Left ventricle myocardium inferior (tissue), 1 donor: ENCODE results near the gene HECTD4. TPM values are rescaled to one million over a fixed set of nuclear protein-coding genes. Genes with fewer than 3 reads are reported as not detected.
"Not testable (repeated sequence)": the region's sequence is repeated elsewhere in the genome, so short reads cannot be mapped to it uniquely, and the experiment has no call there.

ENCODE experiments used
- DNase-seq: peaks from one replicate; pipeline ENCODE4 v3.0.0-alpha.2; 2020
- H3K27ac ChIP-seq: fragments of 200-600 bp; replicated peaks from 2 replicates; pipeline ENCODE4 v1.8.0; 2021
- H3K27me3 ChIP-seq: fragments of 200-600 bp; 2 replicates; pipeline ENCODE4 v1.8.0; 2021; ENCODE audit warnings: low read depth
- H3K36me3 ChIP-seq: fragments of 200-600 bp; 2 replicates; pipeline ENCODE4 v1.8.0; 2021
- H3K4me1 ChIP-seq: fragments of 200-600 bp; 2 replicates; pipeline ENCODE4 v1.8.0; 2021
- H3K4me3 ChIP-seq: fragments of 200-600 bp; 2 replicates; pipeline ENCODE4 v1.8.0; 2021; ENCODE audit warnings: mild to moderate bottlenecking, moderate library complexity
- H3K9me3 ChIP-seq: fragments of 200-600 bp; replicated peaks from 2 replicates; pipeline ENCODE4 v1.8.0; 2021
- CTCF ChIP-seq: fragments of 200-600 bp; IDR thresholded peaks from 2 replicates; pipeline ENCODE4 v1.8.0; 2021; ENCODE audit warnings: antibody characterized with exemption, mild to moderate bottlenecking, borderline replicate concordance
- intact Hi-C: fragments of 100-400 bp; cut with micrococcal nuclease; formaldehyde crosslinking; loops from one replicate; pipeline ENCODE4 v1.11.0; 2022
- total RNA-seq: library from RNA; stranded (reverse); fragmentation: NEBNext Ultra II Directional; extraction: Animal tissue kit (Norgen Biotek cat#: 25700); gene quantifications from one replicate; pipeline ENCODE4 v1.2.1, GENCODE V29; 2021
- donor health status: DM: no; HTN: yes; CAD: no; lungs with severe emphysema.

The HECTD4 gene
- total RNA-seq, 1 donor from 2014 or later: 23.4 TPM

- H3K36me3 ChIP-seq: peaks cover 96% of the 10 kb centered on the region
- H3K27me3 ChIP-seq: no peaks in the 10 kb centered on the region
- DNase-seq: no peak
- intact Hi-C loops: no loop called here
- H3K9me3 ChIP-seq: no peaks in the 10 kb centered on the region
- no peaks in the 10 kb centered on the region for H3K4me1 ChIP-seq
- no peak for TF ChIP-seq CTCF
- H3K27ac ChIP-seq: no peak overlapping the region
- H3K4me3 ChIP-seq: no peak overlapping the region
Measured at GRCh38 chr12:112230136-112230535, 152.1 kb downstream of the HECTD4 start.

GRCh38 chr12:112226768-112227167 lies 155.5 kb downstream of the HECTD4 start:
- H3K4me1 ChIP-seq: no peaks in the 10 kb centered on the region
- no peaks in the 10 kb centered on the region for H3K9me3 ChIP-seq
- intact Hi-C loops: no loop called here
- DNase-seq: no peak
- H3K27me3 ChIP-seq: no peaks in the 10 kb centered on the region
- H3K27ac ChIP-seq: no peak overlapping the region
- no peak for TF ChIP-seq CTCF
- peaks cover 89% of the 10 kb centered on the region for H3K36me3 ChIP-seq
- no peak overlapping the region for H3K4me3 ChIP-seq

GRCh38 chr12:112220628-112221027 lies 161.6 kb downstream of the HECTD4 start:
- DNase-seq, H3K27ac ChIP-seq, H3K27me3 ChIP-seq, H3K9me3 ChIP-seq, intact Hi-C loops, H3K4me3 ChIP-seq, H3K4me1 ChIP-seq: not testable (repeated sequence)
- H3K36me3 ChIP-seq: peaks cover 66% of the 10 kb centered on the region

- Histone ChIP-seq H3K4me1 (no peaks in the 10 kb centered on the region), H3K27me3 (no peaks in the 10 kb centered on the region), H3K27ac (no peak overlapping the region), H3K9me3 (no peaks in the 10 kb centered on the region), H3K36me3 (peaks cover 66% of the 10 kb centered on the region), H3K4me3 (no peak overlapping the region)
- intact Hi-C loops: no loop called here
- TF ChIP-seq CTCF: no peak
- no peak for DNase-seq
Measured at GRCh38 chr12:112219195-112219594, 163.0 kb downstream of the HECTD4 start.

- no peak overlapping the region for H3K4me3 ChIP-seq
- TF ChIP-seq CTCF: no peak
- intact Hi-C loops: no loop called here
- H3K27me3 ChIP-seq: no peaks in the 10 kb centered on the region
- H3K4me1 ChIP-seq: no peaks in the 10 kb centered on the region
- DNase-seq: no peak
- peaks cover 69% of the 10 kb centered on the region for H3K36me3 ChIP-seq
- H3K27ac ChIP-seq: no peak overlapping the region
- H3K9me3 ChIP-seq: no peaks in the 10 kb centered on the region
Measured at GRCh38 chr12:112218150-112218549, 164.1 kb downstream of the HECTD4 start.

- intact Hi-C loops: no loop called here
- H3K36me3 ChIP-seq: peaks cover 65% of the 10 kb centered on the region
Measured at GRCh38 chr12:112217647-112218046, 164.6 kb downstream of the HECTD4 start.

More at GRCh38 chr12:112217647-112218046, 164.6 kb downstream of the HECTD4 start:
- no peaks in the 10 kb centered on the region for H3K4me1 ChIP-seq
- no peak for DNase-seq
- no peaks in the 10 kb centered on the region for H3K9me3 ChIP-seq
- no peak for TF ChIP-seq CTCF
- no peak overlapping the region for H3K4me3 ChIP-seq
- no peaks in the 10 kb centered on the region for H3K27me3 ChIP-seq
- H3K27ac ChIP-seq: no peak overlapping the region
